Measurements from ENCODE around the gene EFCAB6. TPM values are rescaled to one million over a fixed set of nuclear protein-coding genes. Genes with fewer than 3 reads are reported as not detected.
A peak's percentile ranks its signal among the peaks of the same experiment; 100 is the strongest.

EFCAB6 gene
- total and polyA plus RNA-seq, 5 donors from 2014 or later, result 0.18 to 0.77 (median 0.30) TPM; not detected in 2

DNA sequence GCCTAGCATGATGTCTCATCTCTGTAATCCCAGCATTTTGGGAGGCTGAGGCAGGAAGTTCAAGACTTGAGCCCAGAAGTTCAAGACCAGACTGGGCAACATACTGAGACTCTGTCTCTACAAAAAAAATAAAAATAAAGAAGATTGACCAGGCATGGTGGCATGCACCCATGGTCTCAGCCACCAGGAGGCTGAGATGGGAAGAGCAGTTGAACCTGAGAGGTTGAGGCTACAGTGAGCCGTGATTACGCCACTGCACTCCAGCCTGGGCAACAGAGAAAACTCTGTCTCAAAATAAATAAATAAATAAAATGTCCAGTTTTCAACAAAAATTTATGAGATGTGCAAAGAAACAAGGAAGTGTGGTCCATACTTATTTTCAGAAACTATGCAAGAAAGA is 28.3 kb downstream of the EFCAB6 start:
- no peaks in the 10 kb centered on the region for H3K4me1 Mint-ChIP-seq
- peak overlapping the region in 1 of 4 donors; percentile 22 for H3K4me3 Mint-ChIP-seq
- peaks cover 2% of the 10 kb centered on the region for H3K27me3 ChIP-seq (ENCODE audit: control insufficient read depth, insufficient read depth, low read length)
- peaks cover 6% of the 10 kb centered on the region for H3K36me3 Mint-ChIP-seq
- no peak overlapping the region for H3K27ac Mint-ChIP-seq
- no peak overlapping the region for H3K4me3 ChIP-seq (ENCODE audit: low read depth, low read length)
- peaks cover 19% of the 10 kb centered on the region for H3K27me3 Mint-ChIP-seq
- DNase-seq, result no peak
- H3K9me3 ChIP-seq (ENCODE audit: control insufficient read depth in 2 of 2, low read length in 2 of 2), result no peaks in the 10 kb centered on the region
- H3K4me1 ChIP-seq (ENCODE audit: control insufficient read depth, insufficient read depth, low read length, poor library complexity, severe bottlenecking), result no peaks in the 10 kb centered on the region
- H3K27ac ChIP-seq (ENCODE audit: insufficient read depth, low read length, poor library complexity, severe bottlenecking), result no peak overlapping the region
- no peaks in the 10 kb centered on the region for H3K9me3 Mint-ChIP-seq
- no peaks in the 10 kb centered on the region for H3K36me3 ChIP-seq (ENCODE audit: control insufficient read depth, insufficient read depth, low read length)
- ATAC-seq (ENCODE audit: low read depth in 2 of 2), result no peak

DNA sequence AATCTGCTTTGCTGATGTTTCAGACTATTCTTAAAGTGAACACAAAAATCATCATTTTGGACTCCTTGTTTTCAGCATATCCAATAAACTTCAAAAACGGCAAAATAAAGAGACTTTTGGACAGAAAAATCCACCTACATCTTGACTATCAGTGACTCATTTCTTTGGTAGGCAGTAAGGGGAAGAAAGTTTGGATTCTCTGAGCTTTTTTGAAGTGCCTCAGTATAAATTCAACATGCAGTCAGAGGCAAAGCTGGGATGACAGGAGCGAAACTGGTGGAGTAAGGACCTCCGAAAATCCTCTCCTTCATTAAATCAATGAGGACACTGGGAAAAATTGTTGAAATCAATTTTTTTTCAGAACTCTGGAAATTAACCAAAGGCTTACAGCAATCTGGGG is 29.7 kb downstream of the EFCAB6 start:
- no peak overlapping the region for H3K27ac ChIP-seq (ENCODE audit: insufficient read depth, low read length, poor library complexity, severe bottlenecking)
- H3K27me3 Mint-ChIP-seq, result peaks cover 12% of the 10 kb centered on the region
- no peaks in the 10 kb centered on the region for H3K4me1 ChIP-seq (ENCODE audit: control insufficient read depth, insufficient read depth, low read length, poor library complexity, severe bottlenecking)
- H3K4me3 Mint-ChIP-seq, result no peak overlapping the region
- no peak overlapping the region for H3K27ac Mint-ChIP-seq
- H3K4me3 ChIP-seq (ENCODE audit: low read depth, low read length), result no peak overlapping the region
- DNase-seq, result no peak
- H3K36me3 ChIP-seq (ENCODE audit: control insufficient read depth, insufficient read depth, low read length), result no peaks in the 10 kb centered on the region
- H3K9me3 ChIP-seq (ENCODE audit: control insufficient read depth in 2 of 2, low read length in 2 of 2), result no peaks in the 10 kb centered on the region
- H3K4me1 Mint-ChIP-seq, result no peaks in the 10 kb centered on the region
- H3K27me3 ChIP-seq (ENCODE audit: control insufficient read depth, insufficient read depth, low read length), result peaks cover 2% of the 10 kb centered on the region
- no peaks in the 10 kb centered on the region for H3K9me3 Mint-ChIP-seq
- ATAC-seq (ENCODE audit: low read depth in 2 of 2), result no peak
- peaks cover 6% of the 10 kb centered on the region for H3K36me3 Mint-ChIP-seq

GRCh38 chr22:43777286-43777685 is 34.8 kb downstream of the EFCAB6 start:
- no peak overlapping the region for H3K4me3 ChIP-seq (ENCODE audit: low read depth, low read length)
- ATAC-seq (ENCODE audit: low read depth in 2 of 2) (no peak), DNase-seq (no peak)
- no peaks in the 10 kb centered on the region for H3K36me3 ChIP-seq (ENCODE audit: control insufficient read depth, insufficient read depth, low read length)
- H3K36me3 Mint-ChIP-seq, result peaks cover 6% of the 10 kb centered on the region
- no peaks in the 10 kb centered on the region for H3K9me3 Mint-ChIP-seq
- no peak overlapping the region for H3K27ac ChIP-seq (ENCODE audit: insufficient read depth, low read length, poor library complexity, severe bottlenecking)
- peaks cover 5% of the 10 kb centered on the region for H3K27me3 Mint-ChIP-seq
- H3K9me3 ChIP-seq (ENCODE audit: control insufficient read depth in 2 of 2, low read length in 2 of 2), result no peaks in the 10 kb centered on the region
- no peaks in the 10 kb centered on the region for H3K27me3 ChIP-seq (ENCODE audit: control insufficient read depth, insufficient read depth, low read length)
- H3K4me3 Mint-ChIP-seq, result no peak overlapping the region
- no peaks in the 10 kb centered on the region for H3K4me1 ChIP-seq (ENCODE audit: control insufficient read depth, insufficient read depth, low read length, poor library complexity, severe bottlenecking)
- H3K27ac Mint-ChIP-seq, result no peak overlapping the region
- H3K4me1 Mint-ChIP-seq, result no peaks in the 10 kb centered on the region

DNA sequence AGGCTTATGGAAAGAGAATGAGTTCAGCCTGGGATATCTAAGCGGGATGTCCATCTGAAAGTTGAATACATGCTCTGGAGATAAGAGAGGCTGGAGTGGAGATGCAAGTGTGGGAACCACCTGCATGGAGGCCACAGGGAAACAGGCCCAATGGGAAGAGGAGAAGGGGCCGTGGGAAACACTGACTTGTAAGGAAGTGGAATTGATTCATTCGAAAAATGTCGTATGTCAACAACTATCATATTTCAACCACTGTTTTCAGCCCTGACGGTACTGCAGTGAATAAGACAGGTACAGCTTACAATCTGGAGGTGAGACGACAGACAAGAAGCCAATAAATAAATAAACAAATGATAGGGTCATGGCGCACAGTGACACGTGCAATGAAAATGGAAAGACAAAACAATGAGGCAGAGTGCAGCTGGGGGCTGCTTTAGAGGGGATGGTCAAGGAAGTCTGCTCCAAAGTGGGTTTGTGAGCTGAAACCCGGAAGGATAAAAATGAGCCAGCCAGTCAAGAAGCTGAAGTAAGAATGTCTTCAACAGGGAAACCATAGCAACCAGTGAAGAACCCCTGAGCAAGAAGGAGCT is 35.9 kb downstream of the EFCAB6 start:
- H3K4me3 ChIP-seq (ENCODE audit: low read depth, low read length), result no peak overlapping the region
- H3K4me1 Mint-ChIP-seq, result no peaks in the 10 kb centered on the region
- peaks cover 6% of the 10 kb centered on the region for H3K36me3 Mint-ChIP-seq
- H3K27ac ChIP-seq (ENCODE audit: insufficient read depth, low read length, poor library complexity, severe bottlenecking), result no peak overlapping the region
- H3K36me3 ChIP-seq (ENCODE audit: control insufficient read depth, insufficient read depth, low read length), result no peaks in the 10 kb centered on the region
- H3K27me3 Mint-ChIP-seq, result peaks cover 5% of the 10 kb centered on the region
- H3K9me3 ChIP-seq (ENCODE audit: control insufficient read depth in 2 of 2, low read length in 2 of 2), result no peaks in the 10 kb centered on the region
- H3K9me3 Mint-ChIP-seq, result no peaks in the 10 kb centered on the region
- no peak overlapping the region for H3K27ac Mint-ChIP-seq
- H3K4me3 Mint-ChIP-seq, result no peak overlapping the region
- DNase-seq, result no peak
- no peak for ATAC-seq (ENCODE audit: low read depth in 2 of 2)
- H3K4me1 ChIP-seq (ENCODE audit: control insufficient read depth, insufficient read depth, low read length, poor library complexity, severe bottlenecking), result no peaks in the 10 kb centered on the region
- H3K27me3 ChIP-seq (ENCODE audit: control insufficient read depth, insufficient read depth, low read length), result no peaks in the 10 kb centered on the region

DNA sequence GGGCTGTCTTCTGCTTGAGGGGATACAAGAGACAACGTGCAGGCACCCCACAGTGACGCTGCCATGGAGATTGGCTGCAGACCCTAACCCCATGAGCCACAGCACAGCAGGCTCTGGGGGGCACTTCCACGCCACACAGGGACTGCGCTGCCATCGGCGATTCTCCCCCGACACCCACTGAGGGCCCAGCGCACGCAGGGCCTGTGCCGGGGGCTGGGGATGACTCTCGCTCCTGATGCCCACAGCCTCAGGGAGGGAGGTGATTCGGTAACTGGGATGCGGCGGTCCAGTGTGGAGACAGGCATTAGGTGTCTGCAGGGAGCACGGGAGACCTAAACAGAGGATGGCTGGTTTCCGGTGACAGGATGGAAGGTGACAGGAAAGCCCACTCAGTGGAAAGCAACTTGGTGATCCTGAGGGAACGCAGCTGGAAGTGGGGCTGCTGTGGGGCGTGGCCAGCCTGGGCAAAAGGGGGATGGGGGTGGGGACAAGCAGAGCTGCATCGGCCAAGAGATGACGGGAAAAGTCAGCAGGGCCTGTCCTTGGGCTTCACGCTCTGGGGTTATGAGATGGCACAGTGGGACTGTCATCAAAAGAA is 37.7 kb downstream of the EFCAB6 start:
- Mint-ChIP-seq H3K9me3 (no peaks in the 10 kb centered on the region), H3K4me3 (no peak overlapping the region), H3K36me3 (no peaks in the 10 kb centered on the region), H3K27ac (no peak overlapping the region), H3K27me3 (peaks cover 13% of the 10 kb centered on the region), H3K4me1 (no peaks in the 10 kb centered on the region)
- DNase-seq, result no peak
- Histone ChIP-seq H3K27ac (ENCODE audit: insufficient read depth, low read length, poor library complexity, severe bottlenecking) (no peak overlapping the region), H3K36me3 (ENCODE audit: control insufficient read depth, insufficient read depth, low read length) (no peaks in the 10 kb centered on the region), H3K9me3 (ENCODE audit: control insufficient read depth in 2 of 2, low read length in 2 of 2) (no peaks in the 10 kb centered on the region), H3K27me3 (ENCODE audit: control insufficient read depth, insufficient read depth, low read length) (no peaks in the 10 kb centered on the region), H3K4me1 (ENCODE audit: control insufficient read depth, insufficient read depth, low read length, poor library complexity, severe bottlenecking) (no peaks in the 10 kb centered on the region), H3K4me3 (ENCODE audit: low read depth, low read length) (no peak overlapping the region)
- ATAC-seq (ENCODE audit: low read depth in 2 of 2), result no peak

- ATAC-seq (ENCODE audit: low read depth in 2 of 2) (no peak), DNase-seq (no peak)
- H3K9me3 Mint-ChIP-seq, result no peaks in the 10 kb centered on the region
- H3K4me1 ChIP-seq (ENCODE audit: control insufficient read depth, insufficient read depth, low read length, poor library complexity, severe bottlenecking), result no peaks in the 10 kb centered on the region
- H3K9me3 ChIP-seq (ENCODE audit: control insufficient read depth in 2 of 2, low read length in 2 of 2), result no peaks in the 10 kb centered on the region
- H3K27me3 ChIP-seq (ENCODE audit: control insufficient read depth, insufficient read depth, low read length), result peaks cover 1% of the 10 kb centered on the region
- no peaks in the 10 kb centered on the region for H3K36me3 Mint-ChIP-seq
- H3K4me3 Mint-ChIP-seq, result no peak overlapping the region
- no peak overlapping the region for H3K27ac Mint-ChIP-seq
- H3K4me3 ChIP-seq (ENCODE audit: low read depth, low read length), result no peak overlapping the region
- no peak overlapping the region for H3K27ac ChIP-seq (ENCODE audit: insufficient read depth, low read length, poor library complexity, severe bottlenecking)
- no peaks in the 10 kb centered on the region for H3K4me1 Mint-ChIP-seq
- no peaks in the 10 kb centered on the region for H3K36me3 ChIP-seq (ENCODE audit: control insufficient read depth, insufficient read depth, low read length)
- H3K27me3 Mint-ChIP-seq, result peaks cover 26% of the 10 kb centered on the region
Observed at GRCh38 chr22:43772831-43773230, 39.3 kb downstream of the EFCAB6 start.

- H3K27me3 Mint-ChIP-seq, result peaks cover 8% of the 10 kb centered on the region
- Histone ChIP-seq H3K27ac (ENCODE audit: insufficient read depth, low read length, poor library complexity, severe bottlenecking) (no peak overlapping the region), H3K36me3 (ENCODE audit: control insufficient read depth, insufficient read depth, low read length) (no peaks in the 10 kb centered on the region), H3K9me3 (ENCODE audit: control insufficient read depth in 2 of 2, low read length in 2 of 2) (no peaks in the 10 kb centered on the region), H3K4me3 (ENCODE audit: low read depth, low read length) (no peak overlapping the region), H3K27me3 (ENCODE audit: control insufficient read depth, insufficient read depth, low read length) (peaks cover 5% of the 10 kb centered on the region), H3K4me1 (ENCODE audit: control insufficient read depth, insufficient read depth, low read length, poor library complexity, severe bottlenecking) (no peaks in the 10 kb centered on the region)
- ATAC-seq (ENCODE audit: low read depth in 2 of 2), result no peak
- H3K36me3 Mint-ChIP-seq, result no peaks in the 10 kb centered on the region
- no peak overlapping the region for H3K27ac Mint-ChIP-seq
- no peak overlapping the region for H3K4me3 Mint-ChIP-seq
- no peaks in the 10 kb centered on the region for H3K4me1 Mint-ChIP-seq
- H3K9me3 Mint-ChIP-seq, result peaks cover 0 to 3% (median 0%) of the 10 kb centered on the region in 7 donors
- no peak for DNase-seq
Observed at GRCh38 chr22:43755452-43755851, 56.7 kb downstream of the EFCAB6 start.

GRCh38 chr22:43755011-43755410 is 57.1 kb downstream of the EFCAB6 start:
- H3K9me3 Mint-ChIP-seq, result peaks cover 0 to 3% (median 0%) of the 10 kb centered on the region in 7 donors
- H3K36me3 ChIP-seq (ENCODE audit: control insufficient read depth, insufficient read depth, low read length), result no peaks in the 10 kb centered on the region
- peaks cover 5% of the 10 kb centered on the region for H3K27me3 ChIP-seq (ENCODE audit: control insufficient read depth, insufficient read depth, low read length)
- DNase-seq, result no peak
- no peak overlapping the region for H3K27ac Mint-ChIP-seq
- peaks cover 8% of the 10 kb centered on the region for H3K27me3 Mint-ChIP-seq
- H3K4me3 Mint-ChIP-seq, result no peak overlapping the region
- H3K9me3 ChIP-seq (ENCODE audit: control insufficient read depth in 2 of 2, low read length in 2 of 2), result no peaks in the 10 kb centered on the region
- no peak overlapping the region for H3K27ac ChIP-seq (ENCODE audit: insufficient read depth, low read length, poor library complexity, severe bottlenecking)
- H3K4me3 ChIP-seq (ENCODE audit: low read depth, low read length), result no peak overlapping the region
- H3K36me3 Mint-ChIP-seq, result no peaks in the 10 kb centered on the region
- no peaks in the 10 kb centered on the region for H3K4me1 Mint-ChIP-seq
- no peaks in the 10 kb centered on the region for H3K4me1 ChIP-seq (ENCODE audit: control insufficient read depth, insufficient read depth, low read length, poor library complexity, severe bottlenecking)
- no peak for ATAC-seq (ENCODE audit: low read depth in 2 of 2)

All from CD4-positive, CD25-positive, alpha-beta regulatory T cell (primary cell).